Forelimb muscle (tissue), 1 donor: Measurements from ENCODE around the gene RPP40. TPM values are rescaled to one million over a fixed set of nuclear protein-coding genes. Genes with fewer than 3 reads are reported as not detected.

Experiments
- DNase-seq: peaks from one replicate; pipeline ENCODE4 v3.0.0-alpha.2; 2013; ENCODE audit warnings: low read depth
- polyA plus RNA-seq: library from polyadenylated mRNA; unstranded; fragments of 120-200 nt; gene quantifications from one replicate; pipeline ENCODE4 v1.2.1, GENCODE V29; 2013; ENCODE audit not compliant: insufficient read length

Gene RPP40
- polyA plus RNA-seq, 1 donor: 12.5 TPM

DNA sequence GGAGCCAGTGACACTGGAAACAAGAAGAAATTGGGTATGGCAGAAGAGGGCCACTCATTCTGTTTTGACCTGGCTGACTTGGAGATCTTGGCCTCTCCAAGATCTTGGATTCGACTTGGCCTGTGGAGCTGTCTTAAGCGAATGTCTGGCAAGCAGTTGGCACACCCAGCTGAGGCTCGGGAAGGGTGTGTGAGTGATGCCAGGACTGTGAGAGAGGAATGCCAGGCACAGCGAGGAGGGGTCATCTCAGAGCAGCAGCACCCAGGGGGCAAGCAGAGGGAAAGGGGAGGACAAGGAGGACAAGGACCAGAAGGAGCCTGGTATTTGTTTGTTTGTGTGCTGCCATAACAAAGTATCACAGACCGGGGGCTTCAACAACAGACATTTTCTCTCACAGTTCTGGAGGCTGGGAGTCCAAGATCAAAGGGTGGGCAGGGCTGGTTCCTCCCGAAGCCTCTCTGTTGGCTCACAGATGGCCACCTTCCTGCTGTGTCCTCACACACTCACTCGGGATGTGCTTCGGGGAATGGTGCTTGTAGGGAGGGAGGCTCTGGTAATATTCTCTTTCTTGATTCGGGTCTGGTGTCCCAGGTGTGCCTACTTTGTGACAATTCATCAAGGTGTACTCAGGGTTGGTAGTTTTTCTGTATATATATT lies 33.0 kb downstream of the RPP40 start:
- DNase-seq: no peak

DNA sequence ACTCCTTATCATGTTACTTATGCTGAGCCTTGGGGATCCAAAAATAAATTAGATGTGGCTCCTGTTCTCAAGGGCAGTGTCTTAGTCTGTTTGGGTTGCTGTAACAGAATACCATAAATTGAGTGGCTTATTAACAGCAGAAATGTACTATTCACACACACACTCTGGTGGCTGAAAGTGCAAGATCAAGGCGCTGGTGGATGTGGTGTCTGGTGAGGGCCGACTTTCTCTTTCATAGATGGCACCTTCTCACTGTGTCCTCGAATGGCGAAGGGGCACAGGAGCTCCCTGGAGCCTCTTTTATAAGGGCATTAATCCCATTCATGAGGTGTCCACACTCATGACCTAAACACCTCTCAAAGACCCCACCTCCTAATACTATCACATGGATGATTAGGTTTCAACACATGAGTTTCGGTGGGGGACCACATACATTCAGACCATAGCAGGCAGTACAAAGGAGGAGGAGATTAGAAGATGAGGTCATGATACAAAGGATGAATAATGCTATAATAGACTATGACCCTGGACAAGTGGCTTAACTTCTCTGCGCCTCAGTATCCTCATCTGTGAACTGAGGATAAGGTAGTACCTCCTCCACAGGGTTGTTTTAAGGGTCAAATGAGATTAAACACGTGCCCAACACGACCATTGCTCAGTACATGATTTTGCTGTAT lies 34.1 kb downstream of the RPP40 start:
- no peak for DNase-seq

GRCh38 chr6:4967301-4968030 lies 36.4 kb downstream of the RPP40 start:
- DNase-seq: no peak

GRCh38 chr6:4965562-4966389 lies 38.1 kb downstream of the RPP40 start:
- no peak for DNase-seq

- no peak for DNase-seq
Measured at GRCh38 chr6:4964675-4965561, 38.9 kb downstream of the RPP40 start.

GRCh38 chr6:4962905-4963304 lies 40.9 kb downstream of the RPP40 start:
- no peak for DNase-seq

GRCh38 chr6:4961322-4962168 lies 42.3 kb downstream of the RPP40 start:
- DNase-seq: no peak

DNA sequence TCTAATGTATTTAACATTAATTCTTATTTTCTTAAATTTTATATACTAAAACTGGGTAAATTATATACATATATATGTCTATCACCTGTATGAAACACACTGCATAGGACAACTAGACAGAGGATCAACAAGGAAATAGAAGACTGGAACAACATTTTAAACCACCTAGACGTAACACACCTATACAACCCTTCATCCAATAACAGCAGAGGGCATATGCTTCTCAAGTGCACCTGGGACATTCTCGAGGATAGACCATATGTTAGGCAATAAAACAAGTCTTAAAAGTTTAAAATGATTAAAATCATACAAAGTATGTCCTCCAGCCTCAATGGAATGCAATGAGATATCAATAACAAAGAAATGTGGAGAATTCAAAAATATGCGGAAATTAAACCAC lies 45.2 kb downstream of the RPP40 start:
- DNase-seq: no peak

GRCh38 chr6:4957521-4958231 lies 46.2 kb downstream of the RPP40 start:
- DNase-seq: no peak

DNA sequence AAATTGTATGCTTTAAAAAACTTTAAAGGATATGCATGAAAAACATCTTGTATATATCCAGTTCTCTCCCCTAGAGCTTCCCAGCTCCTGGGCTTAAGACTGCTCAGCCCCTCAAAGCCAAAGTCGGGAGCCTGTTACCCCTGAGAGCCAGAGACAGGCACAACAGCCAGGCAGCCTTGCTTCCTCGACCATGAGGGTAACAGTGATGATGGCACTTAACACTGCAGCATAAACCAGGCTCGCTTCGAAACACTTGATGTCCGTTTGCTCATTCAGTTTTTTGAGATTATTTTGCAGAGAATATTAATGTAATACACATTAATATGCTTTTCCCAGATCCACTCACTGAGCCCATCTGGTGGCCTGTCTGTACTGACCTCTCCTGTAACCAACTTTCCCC lies 47.2 kb downstream of the RPP40 start:
- no peak for DNase-seq

DNA sequence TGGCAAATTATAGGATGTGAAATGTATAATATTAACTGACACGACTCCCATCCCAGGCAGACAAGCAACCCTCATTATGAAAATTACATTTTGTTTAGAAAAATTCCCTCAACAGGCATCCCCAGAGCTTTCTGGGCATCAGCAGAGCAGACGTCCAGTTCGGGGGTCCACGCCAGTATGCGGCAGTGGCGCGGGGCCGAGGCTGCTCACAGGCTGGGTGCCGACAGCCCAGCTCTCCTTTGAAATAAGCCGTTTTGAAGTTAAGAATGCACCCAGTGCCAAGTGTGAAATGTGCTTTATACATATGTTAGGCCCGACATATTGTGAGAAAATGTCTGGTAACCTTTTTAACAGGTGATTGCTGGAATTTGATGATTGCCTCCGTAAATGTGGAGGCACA lies 50.4 kb downstream of the RPP40 start:
- no peak for DNase-seq

DNA sequence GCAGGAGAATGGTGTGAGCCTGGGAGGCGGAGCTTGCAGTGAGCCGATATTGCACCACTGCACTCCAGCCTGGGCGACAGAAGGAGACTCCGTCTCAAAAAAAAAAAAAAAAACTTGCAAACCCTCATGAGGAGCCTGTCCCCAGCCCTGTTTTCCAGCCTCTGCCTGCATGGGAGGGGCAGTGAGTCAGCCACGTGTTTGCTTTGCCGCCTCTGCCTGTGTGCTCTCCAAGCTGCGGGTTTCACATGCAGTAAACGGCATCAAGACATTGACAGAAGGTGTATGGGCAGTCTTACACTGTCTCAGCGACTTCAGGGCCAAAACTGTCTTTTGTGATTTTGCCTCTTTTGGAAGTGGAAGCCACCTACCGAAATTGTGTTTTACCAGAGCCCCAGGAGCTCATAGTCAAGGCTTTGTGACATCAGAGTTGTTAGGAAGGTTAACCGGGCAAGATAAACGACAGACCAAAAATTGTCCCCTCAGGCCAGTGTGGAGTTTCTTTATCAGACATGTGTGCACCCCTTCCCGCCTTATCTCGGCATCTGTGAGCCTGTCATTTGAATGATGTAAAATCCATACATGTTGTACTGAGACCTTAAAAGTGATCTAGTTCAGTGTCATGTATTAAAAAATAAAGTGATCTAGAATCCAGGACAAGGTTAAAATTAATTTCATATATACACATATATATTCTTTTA lies 52.9 kb downstream of the RPP40 start:
- no peak for DNase-seq

- DNase-seq: no peak
Measured at GRCh38 chr6:4950076-4950475, 53.8 kb downstream of the RPP40 start.

- DNase-seq: no peak
Measured at GRCh38 chr6:4948781-4949450, 54.9 kb downstream of the RPP40 start.

DNA sequence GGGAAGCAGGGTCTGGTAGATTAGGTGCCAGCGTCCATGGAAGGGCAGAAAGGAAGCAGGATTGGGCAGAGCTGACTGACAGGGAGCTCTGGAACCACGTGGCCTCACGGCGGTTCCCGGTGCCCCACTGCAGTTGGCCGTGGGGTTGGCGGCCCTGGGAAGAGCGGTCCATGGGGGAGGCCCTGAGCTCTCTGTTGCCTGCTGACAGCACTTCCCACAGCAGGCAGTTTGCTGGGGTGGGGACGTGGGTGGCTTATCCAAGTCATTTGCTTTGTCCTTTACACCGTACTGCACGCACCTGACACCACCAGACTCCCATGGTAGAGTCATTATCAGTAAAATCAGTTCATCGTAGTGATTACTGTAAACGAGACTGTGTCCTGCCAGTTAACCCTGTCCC lies 56.1 kb downstream of the RPP40 start:
- no peak for DNase-seq

DNA sequence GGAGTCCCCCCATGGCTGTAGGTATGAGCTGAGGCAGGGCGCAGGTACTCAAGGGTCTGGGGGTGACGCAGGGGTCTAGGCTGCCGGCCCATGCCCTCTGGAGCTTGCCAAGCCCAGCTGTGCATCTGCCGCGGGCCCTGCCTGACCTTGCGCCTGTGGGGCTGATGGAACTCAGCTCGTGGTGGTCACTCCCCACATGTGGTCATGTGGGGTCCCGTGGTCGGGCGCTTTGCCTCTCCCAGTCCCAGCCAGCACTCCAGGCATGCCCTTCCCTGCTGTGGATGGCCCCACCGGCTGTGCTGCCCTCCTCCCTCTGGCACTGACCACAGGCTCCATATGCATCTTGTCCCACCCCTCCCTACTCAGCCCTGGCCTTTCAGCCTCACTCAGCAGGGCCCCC lies 57.3 kb downstream of the RPP40 start:
- no peak for DNase-seq
